DLD1 (cell line): Measurements from ENCODE around the gene SCARF1.

Experiments
- in situ Hi-C: cut with HindIII; loops from 2 replicates; pipeline ENCODE4 v1.10.0; 2017; ENCODE audit warnings: low sequenced_read_pairs

The SCARF1 gene

DNA sequence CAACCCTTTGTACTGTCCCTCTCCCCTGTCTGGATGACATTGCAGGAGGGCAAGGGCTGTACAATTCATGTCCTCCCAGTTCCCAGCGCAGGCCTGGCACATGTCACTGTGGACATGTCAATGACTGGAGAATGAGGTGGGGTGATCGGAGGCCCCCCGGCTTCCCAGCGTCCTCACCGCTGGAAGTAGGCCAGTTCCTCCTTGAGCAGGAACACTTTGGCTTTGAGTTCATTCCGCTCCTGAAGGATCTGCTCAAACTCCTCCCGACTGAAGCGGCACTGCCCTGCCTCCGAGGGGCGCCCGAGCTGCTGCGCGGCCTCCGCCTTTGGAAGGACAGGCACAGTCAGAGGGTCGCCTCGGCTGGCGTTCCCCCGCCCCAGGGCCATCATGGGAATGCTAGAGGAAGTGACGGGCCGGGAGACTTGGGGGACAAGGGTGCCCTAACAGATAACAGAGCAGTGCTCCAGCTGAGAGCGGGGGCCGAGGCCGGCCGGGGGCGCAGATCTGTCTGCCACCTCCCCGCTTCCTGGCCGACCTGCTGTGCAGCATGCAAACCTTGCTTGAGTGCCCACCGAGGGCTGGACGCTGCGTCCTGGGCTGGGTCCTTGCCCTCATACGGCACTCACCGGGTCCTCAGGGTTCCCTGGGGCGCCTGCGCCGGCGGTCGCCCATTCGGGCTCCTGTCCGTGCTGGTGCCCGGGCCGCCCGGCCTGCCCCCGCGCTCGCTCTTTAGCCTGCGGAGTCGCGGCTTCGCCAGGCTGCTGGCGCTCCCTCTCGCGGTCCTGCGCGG, 2.8 kb upstream of the SCARF1 start:
- in situ Hi-C loops: no loop called here

GRCh38 chr17:1647802-1648171, 2.3 kb upstream of the SCARF1 start:
- in situ Hi-C loops: no loop called here

GRCh38 chr17:1646199-1646875, 805 bp upstream of the SCARF1 start:
- in situ Hi-C loops: no loop called here

GRCh38 chr17:1644493-1645206, 882 bp downstream of the SCARF1 start:
- in situ Hi-C loops: no loop called here

DNA sequence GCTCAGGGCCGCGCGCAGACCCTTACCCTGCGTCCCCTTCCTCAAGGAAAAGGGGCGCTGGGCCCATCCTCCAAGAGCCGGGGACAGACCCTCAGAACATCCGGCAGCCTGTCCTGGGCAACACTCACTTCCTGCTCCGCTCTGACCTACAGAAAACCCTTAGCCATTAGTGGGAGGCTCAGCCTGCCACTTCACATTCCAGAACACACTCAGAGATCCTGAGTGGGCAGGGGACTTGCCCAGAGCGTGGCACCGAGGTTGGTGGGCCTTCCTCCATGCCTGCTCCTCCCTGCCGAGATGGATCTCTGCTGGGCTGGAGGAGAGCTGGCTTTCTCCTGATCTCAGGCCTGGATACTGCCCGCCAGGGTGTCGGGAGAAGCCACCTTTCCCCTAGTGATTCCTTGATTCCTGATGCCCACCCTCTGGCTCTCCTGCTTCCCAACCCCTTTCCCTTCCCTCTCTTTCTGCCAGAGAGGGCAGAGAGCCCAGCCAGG, 1.5 kb downstream of the SCARF1 start:
- in situ Hi-C loops: no loop called here

DNA sequence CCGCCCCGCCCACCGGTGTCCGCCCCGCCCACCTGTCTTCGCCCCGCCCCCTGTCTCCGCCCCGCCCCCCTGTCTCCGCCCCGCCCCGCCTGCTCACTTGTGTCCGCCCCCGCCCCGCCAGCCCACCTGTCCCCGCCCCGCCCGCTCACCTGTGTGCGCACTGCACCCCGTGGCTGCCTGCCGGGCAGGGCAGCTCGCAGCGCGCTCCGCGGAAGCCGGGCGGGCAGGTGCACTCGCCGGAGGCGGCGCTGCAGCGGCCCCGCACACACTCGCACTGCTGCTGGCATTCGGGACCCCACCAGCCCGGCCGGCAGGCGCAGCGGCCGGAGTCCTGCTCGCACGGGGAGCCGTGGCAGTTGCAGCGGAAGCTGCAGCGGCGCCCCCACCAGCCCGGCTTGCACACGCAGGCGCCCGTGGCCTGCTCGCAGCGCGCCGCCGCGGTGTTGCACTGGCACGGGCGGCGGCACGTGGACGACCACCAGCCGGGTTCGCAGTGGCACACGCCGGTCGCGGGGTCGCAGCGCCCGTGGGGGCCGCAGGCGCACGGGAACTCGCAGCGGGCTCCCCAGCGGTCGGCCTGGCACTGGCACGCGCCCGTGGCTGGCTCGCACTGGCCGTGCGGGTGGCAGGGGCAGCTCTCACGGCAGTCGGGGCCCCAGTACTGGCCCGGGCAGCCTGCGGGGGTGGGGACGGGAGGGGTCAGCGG, 2.1 kb downstream of the SCARF1 start:
- in situ Hi-C loops: no loop called here

DNA sequence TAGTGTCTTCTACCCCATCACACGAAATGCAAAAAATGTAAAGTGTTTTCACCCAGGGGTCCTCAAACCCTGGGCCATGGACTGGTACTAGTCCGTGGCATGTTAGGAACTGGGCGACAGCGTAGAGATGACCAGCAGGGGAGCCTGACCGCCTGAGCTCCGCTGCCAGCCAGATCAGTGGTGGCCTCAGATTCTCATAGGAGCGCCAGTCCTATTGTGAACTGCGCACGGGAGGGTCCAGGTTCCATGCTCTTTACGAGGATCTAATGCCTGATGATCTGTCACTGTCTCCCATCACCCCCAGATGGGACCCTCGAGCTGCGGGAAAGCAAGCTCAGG, 4.5 kb downstream of the SCARF1 start:
- in situ Hi-C loops: no loop called here

DNA sequence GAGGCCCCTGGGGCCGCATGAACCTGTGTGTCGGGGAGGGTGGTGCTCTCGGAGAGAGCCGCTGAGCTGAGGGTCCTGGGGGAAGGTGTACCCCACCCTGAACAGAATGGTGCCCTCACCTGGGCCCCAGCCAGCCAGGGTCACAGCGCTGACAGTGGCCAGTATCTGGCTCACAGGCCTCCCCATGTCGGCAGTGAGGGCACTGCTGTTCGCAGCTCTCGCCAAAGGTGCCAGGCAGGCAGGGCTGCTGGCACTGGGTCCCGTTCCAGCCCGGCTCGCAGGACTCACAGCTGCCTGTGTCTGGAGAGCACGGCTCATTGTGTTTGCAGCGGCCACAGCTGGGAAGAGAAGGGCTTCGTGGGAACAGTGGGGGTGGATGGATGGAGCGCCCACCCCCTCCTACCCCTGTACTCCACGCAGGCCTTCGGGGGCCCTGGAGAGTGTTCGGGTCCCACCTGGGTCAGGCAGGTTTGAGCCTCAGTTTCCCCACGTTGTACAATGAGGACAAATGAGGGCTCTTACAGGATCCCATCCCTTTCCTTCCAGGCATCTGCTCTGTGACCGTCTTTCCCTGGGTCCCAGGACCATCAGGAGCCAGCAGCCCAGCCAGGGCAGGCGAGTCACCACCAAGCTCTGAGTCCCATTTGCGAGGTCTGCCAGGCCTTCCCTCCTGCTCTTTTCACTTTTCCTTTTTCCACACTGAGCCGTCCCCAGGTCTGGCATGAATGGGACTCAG, 5.0 kb downstream of the SCARF1 start:
- in situ Hi-C loops: no loop called here

GRCh38 chr17:1639549-1640180, 5.9 kb downstream of the SCARF1 start:
- in situ Hi-C loops: no loop called here

DNA sequence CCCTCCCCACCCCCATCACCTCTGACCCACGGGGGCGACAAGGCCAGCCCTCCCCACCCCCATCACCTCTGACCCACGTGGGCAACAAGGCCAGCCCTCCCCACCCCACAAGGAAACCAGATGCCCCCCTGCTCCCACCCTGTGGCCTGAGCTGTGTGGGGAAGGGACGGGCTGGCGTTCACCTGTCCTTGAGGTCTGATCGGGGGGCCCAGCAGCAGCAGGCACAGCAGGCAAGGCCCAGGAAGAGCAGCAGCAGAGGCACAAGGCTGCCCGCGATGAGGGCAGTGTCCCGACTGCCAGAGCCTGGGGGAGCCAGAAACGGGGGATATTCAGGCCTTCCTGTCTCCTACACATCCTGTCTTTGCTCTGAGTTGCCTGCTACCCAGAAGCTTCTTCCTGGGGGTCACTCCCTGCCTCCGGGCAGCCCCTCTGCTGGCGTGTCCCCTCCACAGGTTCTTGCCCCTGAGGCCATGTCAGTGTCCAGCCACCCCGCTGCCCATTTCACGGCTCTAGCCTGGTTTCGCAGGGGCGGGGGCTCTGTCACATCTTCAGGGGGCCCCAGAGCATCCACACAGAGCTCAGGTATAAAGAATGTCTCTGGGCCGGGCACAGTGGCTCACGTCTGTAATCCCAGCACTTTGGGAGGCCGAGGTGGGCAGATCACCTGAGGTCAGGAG, 6.8 kb downstream of the SCARF1 start:
- in situ Hi-C loops: no loop called here

- in situ Hi-C loops: no loop called here
Observed at GRCh38 chr17:1638171-1638590, 7.4 kb downstream of the SCARF1 start.

GRCh38 chr17:1636732-1637285, 8.7 kb downstream of the SCARF1 start:
- in situ Hi-C loops: no loop called here

DNA sequence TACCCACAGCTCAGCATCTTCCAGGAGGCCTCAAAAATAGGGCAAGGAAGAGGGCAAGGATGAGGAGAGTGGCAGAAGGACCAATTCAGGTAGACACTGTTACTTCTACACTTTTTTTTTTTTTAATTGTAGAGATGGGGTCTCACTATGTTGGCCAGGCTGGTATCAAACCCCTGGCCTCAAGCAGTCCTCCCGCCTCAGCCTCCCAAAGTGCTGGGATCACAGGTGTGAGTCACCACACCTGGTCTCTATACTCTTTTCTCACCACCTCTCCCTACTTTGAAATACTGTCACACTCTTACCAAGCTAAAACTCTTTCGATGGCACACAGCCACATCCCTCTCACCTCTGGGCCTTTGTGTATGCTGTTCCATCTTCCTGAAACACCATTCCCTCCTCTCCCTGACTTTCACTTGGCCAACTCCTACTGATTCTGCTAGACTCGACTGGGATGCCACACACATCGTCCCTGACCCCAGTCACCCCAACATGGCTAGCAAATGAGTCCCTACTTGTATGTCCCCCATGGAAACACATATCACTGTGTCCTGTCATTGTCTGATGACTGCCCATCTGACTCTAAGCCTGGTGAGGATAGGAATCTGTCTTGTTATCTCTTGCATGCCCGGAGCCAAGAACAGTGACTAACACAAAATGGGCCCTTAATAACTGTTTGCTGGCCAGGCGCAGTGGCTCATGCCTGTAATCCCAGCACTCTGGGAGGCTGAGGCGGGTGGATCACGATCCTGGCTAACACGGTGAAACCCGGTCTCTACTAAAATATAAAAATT, 9.7 kb downstream of the SCARF1 start:
- in situ Hi-C loops: no loop called here

DNA sequence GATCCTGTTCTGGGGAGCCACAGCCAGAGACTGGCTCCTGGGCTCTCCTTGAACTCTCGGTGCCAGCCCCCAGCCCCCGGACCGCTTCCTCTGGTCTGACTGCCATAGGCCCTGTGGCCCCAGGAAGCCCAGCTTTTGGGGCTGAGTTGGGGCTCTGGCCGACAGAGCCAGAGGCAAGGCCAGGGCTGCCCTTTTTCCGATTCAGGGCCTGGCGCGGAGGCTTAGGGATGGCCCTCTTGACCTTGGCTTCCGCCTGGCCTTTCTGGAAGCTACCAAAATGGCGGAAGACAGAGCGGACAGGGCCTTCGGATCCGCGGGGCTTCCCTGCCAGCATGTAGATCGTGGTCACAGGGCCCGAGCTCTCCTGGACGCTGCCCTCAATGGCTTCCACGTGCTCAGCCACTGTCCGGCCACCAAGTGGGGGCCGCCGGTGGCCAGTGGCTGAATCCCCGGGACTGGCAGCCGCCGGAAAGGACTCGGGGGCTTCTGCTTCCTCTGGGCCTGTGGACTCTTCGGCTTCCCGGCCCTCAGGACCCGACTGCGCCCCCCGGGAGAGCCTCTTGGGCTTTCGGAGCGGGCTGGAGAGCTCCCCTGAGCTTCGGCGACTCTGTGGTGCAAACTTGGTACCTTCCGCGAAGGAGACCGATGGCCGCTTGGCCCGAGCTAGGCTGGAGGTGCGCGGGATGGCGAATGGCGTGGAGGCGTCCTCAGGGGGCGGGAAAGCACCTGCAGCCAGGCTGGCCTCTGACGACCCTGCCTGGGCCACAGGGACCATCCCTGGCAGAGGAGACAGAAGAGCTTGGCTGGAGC, 10.5 kb downstream of the SCARF1 start:
- in situ Hi-C loops: no loop called here

GRCh38 chr17:1630662-1631061, 14.9 kb downstream of the SCARF1 start:
- in situ Hi-C loops: no loop called here

DNA sequence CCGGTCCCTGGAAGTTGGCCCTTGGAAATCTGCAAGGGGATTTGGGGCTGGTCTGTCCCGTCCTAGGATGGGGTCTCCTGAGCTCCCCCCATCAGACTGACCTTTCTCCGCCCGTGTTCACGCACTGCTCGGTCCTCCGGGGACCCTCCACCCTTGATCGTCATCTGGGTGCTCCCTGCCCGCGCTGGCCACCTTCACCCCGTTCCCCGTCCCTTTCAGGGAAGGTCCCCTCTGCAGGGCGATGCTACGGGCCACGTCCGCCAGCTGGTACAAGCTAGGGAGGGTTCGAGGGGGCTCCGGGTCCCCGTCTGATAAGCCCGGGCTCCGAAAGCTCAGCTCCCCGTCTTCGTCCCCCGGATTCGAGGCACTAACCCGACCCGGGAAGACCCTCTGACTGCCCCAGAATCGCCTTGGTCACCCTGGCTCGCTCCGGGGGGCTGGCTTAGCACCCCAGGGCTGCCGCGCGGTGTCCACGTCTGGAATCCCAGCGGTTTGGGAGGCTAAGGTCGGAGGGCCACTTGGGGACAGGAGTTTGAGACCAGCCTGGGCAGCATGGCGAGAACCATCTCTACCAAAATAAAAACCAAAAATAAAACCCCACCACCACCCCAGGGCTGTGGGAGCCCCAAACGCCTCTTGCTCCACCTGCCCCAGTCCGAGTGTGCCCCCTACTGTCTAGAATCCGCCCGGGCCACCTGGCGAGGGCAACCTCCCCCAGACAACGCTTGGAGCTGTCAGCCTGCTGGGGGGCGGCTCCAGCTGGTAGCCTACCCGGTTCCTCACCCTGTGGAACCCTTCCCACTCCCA, 15.8 kb downstream of the SCARF1 start:
- in situ Hi-C loops: no loop called here
